Endothelial cell of umbilical vein (primary cell): ENCODE results near the gene KL. TPM values are rescaled to one million over a fixed set of nuclear protein-coding genes. Genes with fewer than 3 reads are reported as not detected.

Experiments used
- BruUV-seq: library from RNA; stranded (reverse); fragments of 400-500 nt; replicated peaks from 2 replicates; lab custom pipeline; 2021; lab: Mats Ljungman, UMichigan
- CTCF ChIA-PET: fragments of 300-600, 350-600 bp; sonication (Branson Sonifier 250); formaldehyde crosslinking; loops from one replicate; lab custom pipeline; 2021; ENCODE audit warnings: antibody characterized with exemption, inconsistent platforms; lab: Charles Lee
- POLR2A ChIA-PET: fragments of 300-600, 350-600 bp; sonication (Branson Sonifier 250); formaldehyde crosslinking; loops from one replicate; lab custom pipeline; 2021; ENCODE audit warnings: antibody characterized with exemption, inconsistent platforms; lab: Charles Lee
- DNase-seq: peaks from one replicate; pipeline ENCODE4 v3.0.0-alpha.2; 2011; ENCODE audit warnings: low read depth, low spot score
- FAIRE-seq: peaks from 2 replicates; lab custom pipeline; 2011; peaks lifted over from hg19 to GRCh38; lab: Jason Lieb, UNC
- H2AFZ ChIP-seq: 2 replicates; pipeline ENCODE4 v1.6.0; 2012; ENCODE audit warnings: low read depth, low read length, control low read depth, inconsistent platforms
- H3K27ac ChIP-seq: 2 replicates; pipeline ENCODE4 v1.5.1; 2011; ENCODE audit warnings: low read depth, mild to moderate bottlenecking, control low read depth, low read length, moderate library complexity; ENCODE audit not compliant: insufficient read depth
- H3K27me3 ChIP-seq, 2 experiments: 2 replicates each; pipeline versions ENCODE4 v1.6.0 to v1.6.1; 2011; ENCODE audit warnings: low read length in 2 of 2, mixed read lengths in 1 of 2; ENCODE audit not compliant: control insufficient read depth in 2 of 2, insufficient read depth in 2 of 2
- H3K36me3 ChIP-seq, 2 experiments: 2 replicates in 1 of 2; 3 replicates in 1 of 2; pipeline ENCODE4 v1.5.1; 2011; ENCODE audit warnings: low read length in 2 of 2, mild to moderate bottlenecking in 1 of 2, moderate library complexity in 1 of 2; ENCODE audit not compliant: control insufficient read depth in 2 of 2, insufficient read depth in 2 of 2; ENCODE audit errors: extremely low read depth in 1 of 2
- H3K4me1 ChIP-seq: 3 replicates; pipeline ENCODE4 v1.5.1; 2011; ENCODE audit warnings: mild to moderate bottlenecking, low read length; ENCODE audit not compliant: control insufficient read depth, insufficient read depth; ENCODE audit errors: extremely low read depth
- H3K4me2 ChIP-seq: 2 replicates; pipeline ENCODE4 v1.6.1; 2011; ENCODE audit warnings: low read length, control low read depth, mixed read lengths; ENCODE audit not compliant: insufficient read depth
- H3K4me3 ChIP-seq, 3 experiments: fragments of 200-600 bp in 1 of 3; sonication (generic), shearing (Covaris generic) in 1 of 3; replicated peaks in 1 of 3; 2 replicates each; pipeline ENCODE4 v1.5.1; 2011 to 2016; ENCODE audit warnings: control low read depth in 3 of 3, low read length in 3 of 3, mild to moderate bottlenecking in 2 of 3, inconsistent platforms in 1 of 3, low read depth in 1 of 3, moderate library complexity in 1 of 3; ENCODE audit not compliant: insufficient read depth in 1 of 3
- H3K79me2 ChIP-seq: 2 replicates; pipeline ENCODE4 v1.6.0; 2012; ENCODE audit warnings: low read length, inconsistent platforms; ENCODE audit not compliant: control insufficient read depth, insufficient read depth
- H3K9ac ChIP-seq: replicated peaks from 2 replicates; pipeline ENCODE3; 2011; ENCODE audit warnings: low read length, control low read depth; ENCODE audit not compliant: insufficient read depth; ENCODE audit errors: extremely low read depth
- H3K9me1 ChIP-seq: replicated peaks from 3 replicates; pipeline ENCODE4 v1.6.0; 2011; ENCODE audit warnings: mild to moderate bottlenecking, low read length; ENCODE audit not compliant: control insufficient read depth, insufficient read depth; ENCODE audit errors: extremely low read depth
- H3K9me3 ChIP-seq: replicated peaks from 2 replicates; pipeline ENCODE4 v1.5.1; 2012; ENCODE audit warnings: low read length, inconsistent platforms; ENCODE audit not compliant: control insufficient read depth, insufficient read depth
- H4K20me1 ChIP-seq: replicated peaks from 2 replicates; pipeline ENCODE3; 2011; ENCODE audit warnings: mild to moderate bottlenecking, low read length; ENCODE audit not compliant: control insufficient read depth, insufficient read depth; ENCODE audit errors: extremely low read depth
- FOS ChIP-seq: IDR thresholded peaks from 2 replicates; pipeline ENCODE4 v1.6.1; 2011; ENCODE audit warnings: mild to moderate bottlenecking, low read length, moderate library complexity, borderline replicate concordance; ENCODE audit not compliant: insufficient read depth
- GATA2 ChIP-seq: IDR thresholded peaks from 2 replicates; pipeline ENCODE4 v1.7.0; 2011; ENCODE audit warnings: low read depth, mild to moderate bottlenecking, moderate library complexity, mixed read lengths, low read length; ENCODE audit not compliant: insufficient read length, insufficient read depth
- JUN ChIP-seq: IDR thresholded peaks from 2 replicates; pipeline ENCODE4 v1.6.1; 2011; ENCODE audit warnings: borderline replicate concordance, low read depth; ENCODE audit not compliant: insufficient read length, insufficient read depth
- MAX ChIP-seq: IDR thresholded peaks from 2 replicates; pipeline ENCODE4 v1.6.1; 2011; ENCODE audit not compliant: insufficient read depth, insufficient read length
- MYC ChIP-seq: IDR thresholded peaks from one replicate; pipeline ENCODE4 v1.6.1; 2011; ENCODE audit warnings: mild to moderate bottlenecking, low read depth, low read length
- POLR2A ChIP-seq: IDR thresholded peaks from 2 replicates; pipeline ENCODE4 v1.6.1; 2012; ENCODE audit warnings: low read depth, mild to moderate bottlenecking, control low read depth, low read length
- POLR2AphosphoS5 ChIP-seq: IDR thresholded peaks from 2 replicates; pipeline ENCODE4 v1.6.1; 2012; ENCODE audit warnings: low read depth, mild to moderate bottlenecking, control low read depth, low read length, moderate library complexity; ENCODE audit not compliant: insufficient read depth
- dilution Hi-C: fragments of 300-500 bp; cut with MboI; formaldehyde crosslinking; loops from one replicate; pipeline ENCODE4 v1.15.0; 2019; ENCODE audit warnings: low sequenced_read_pairs; ENCODE audit not compliant: extremely low pct_ligation_motif_present
- intact Hi-C: fragments of 100-400 bp; cut with micrococcal nuclease; formaldehyde crosslinking; loops from one replicate; pipeline ENCODE4 v1.10.0; 2022
- polyA plus RNA-seq, 4 experiments: library from polyadenylated mRNA; depleted of rRNA in 3 of 4; stranded (reverse) in 3 of 4; unstranded in 1 of 4; fragments of >200 nt; gene quantifications; 2 replicates each; pipeline versions ENCODE4 v1.2.1 to v1.2.3, GENCODE V29; 2011 to 2012; ENCODE audit warnings: missing spikeins in 1 of 4
- total RNA-seq: library from RNA; stranded (reverse); gene quantifications from 2 replicates; pipeline ENCODE4 v1.2.3, GENCODE V29; 2021
- TF ChIP-seq, protein P1 (sequence below), 2 donors: IDR thresholded peaks; 1 replicate in 1 of 2; 2 replicates in 1 of 2; pipeline ENCODE4 v1.5.1; 2011; ENCODE audit warnings: low read length in 2 of 2, mild to moderate bottlenecking in 2 of 2, moderate library complexity in 2 of 2, control low read depth in 1 of 2, inconsistent platforms in 1 of 2, low read depth in 1 of 2; ENCODE audit not compliant: insufficient read depth in 1 of 2; ENCODE audit errors: extremely low read depth in 1 of 2

Gene KL
- total and polyA plus RNA-seq, 2 donors (not counting 3 experiments of a cell fraction or from before 2014, with no cell fraction given) = 0.01 to 0.07 TPM

DNA sequence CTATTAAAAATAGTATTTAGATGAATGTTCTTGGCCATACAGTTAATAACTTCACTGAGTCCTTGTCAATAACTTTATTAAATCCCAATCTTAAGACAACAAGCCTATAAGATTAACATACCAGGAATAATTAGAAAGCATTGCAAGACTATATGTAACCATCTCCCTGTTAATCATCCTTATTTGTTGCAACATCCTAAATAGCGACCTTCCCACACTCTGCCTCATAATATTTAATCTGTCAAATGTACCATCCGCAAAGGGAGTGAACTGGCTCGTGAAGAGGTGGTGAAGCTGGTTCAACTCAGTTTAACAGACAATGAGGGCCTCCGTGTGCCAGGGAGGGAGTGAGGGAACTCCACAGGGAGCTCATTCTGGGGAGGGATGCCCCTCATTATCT, 33.9 kb downstream of the KL start:
- DNase-seq = no peak
- no peaks in the 10 kb centered on the region for H3K79me2 ChIP-seq
- H3K9ac ChIP-seq = no peak overlapping the region
- no peak overlapping the region for H3K4me3 ChIP-seq
- no peaks in the 10 kb centered on the region for H3K9me3 ChIP-seq
- no peaks in the 10 kb centered on the region for H4K20me1 ChIP-seq
- no TSS peak for BruUV-seq
- FAIRE-seq = no peak
- CTCF ChIA-PET = no interaction called here
- no peaks in the 10 kb centered on the region for H3K36me3 ChIP-seq
- intact Hi-C loops (no loop called here), dilution Hi-C loops (no loop called here)
- TF ChIP-seq GATA2 = no peak
- no peak for TF ChIP-seq POLR2A
- no peak for TF ChIP-seq POLR2AphosphoS5
- TF ChIP-seq JUN = no peak
- no peak overlapping the region for H3K27ac ChIP-seq
- H3K27me3 ChIP-seq = peaks cover 3 to 13% of the 10 kb centered on the region in 2 experiments
- no peaks in the 10 kb centered on the region for H3K4me1 ChIP-seq
- H2AFZ ChIP-seq = no peak overlapping the region
- POLR2A ChIA-PET = no interaction called here
- no peaks in the 10 kb centered on the region for H3K9me1 ChIP-seq
- H3K4me2 ChIP-seq = no peak overlapping the region

- dilution Hi-C loops (no loop called here), intact Hi-C loops (no loop called here)
- no peak for FAIRE-seq
- ChIA-PET POLR2A (no interaction called here), CTCF (no interaction called here)
- Histone ChIP-seq H3K4me2 (no peak overlapping the region), H3K27me3 (peaks cover 3 to 13% of the 10 kb centered on the region in 2 experiments), H3K4me1 (no peaks in the 10 kb centered on the region), H3K4me3 (no peak overlapping the region), H3K9ac (no peak overlapping the region), H2AFZ (no peak overlapping the region), H3K36me3 (no peaks in the 10 kb centered on the region), H3K9me1 (no peaks in the 10 kb centered on the region), H3K9me3 (no peaks in the 10 kb centered on the region), H3K27ac (no peak overlapping the region), H3K79me2 (no peaks in the 10 kb centered on the region), H4K20me1 (no peaks in the 10 kb centered on the region)
- BruUV-seq = no TSS peak
- no peak for TF ChIP-seq JUN
- no peak for TF ChIP-seq MAX
- TF ChIP-seq, protein P1, sequence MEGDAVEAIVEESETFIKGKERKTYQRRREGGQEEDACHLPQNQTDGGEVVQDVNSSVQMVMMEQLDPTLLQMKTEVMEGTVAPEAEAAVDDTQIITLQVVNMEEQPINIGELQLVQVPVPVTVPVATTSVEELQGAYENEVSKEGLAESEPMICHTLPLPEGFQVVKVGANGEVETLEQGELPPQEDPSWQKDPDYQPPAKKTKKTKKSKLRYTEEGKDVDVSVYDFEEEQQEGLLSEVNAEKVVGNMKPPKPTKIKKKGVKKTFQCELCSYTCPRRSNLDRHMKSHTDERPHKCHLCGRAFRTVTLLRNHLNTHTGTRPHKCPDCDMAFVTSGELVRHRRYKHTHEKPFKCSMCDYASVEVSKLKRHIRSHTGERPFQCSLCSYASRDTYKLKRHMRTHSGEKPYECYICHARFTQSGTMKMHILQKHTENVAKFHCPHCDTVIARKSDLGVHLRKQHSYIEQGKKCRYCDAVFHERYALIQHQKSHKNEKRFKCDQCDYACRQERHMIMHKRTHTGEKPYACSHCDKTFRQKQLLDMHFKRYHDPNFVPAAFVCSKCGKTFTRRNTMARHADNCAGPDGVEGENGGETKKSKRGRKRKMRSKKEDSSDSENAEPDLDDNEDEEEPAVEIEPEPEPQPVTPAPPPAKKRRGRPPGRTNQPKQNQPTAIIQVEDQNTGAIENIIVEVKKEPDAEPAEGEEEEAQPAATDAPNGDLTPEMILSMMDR (IDR thresholded peaks at IDR 0.05; ENCODE audit: extremely low read depth in 1 of 2, insufficient read depth in 1 of 2, low read depth in 1 of 2, low read length in 2 of 2) = no peak
- TF ChIP-seq FOS = no peak
- TF ChIP-seq MYC = no peak
- DNase-seq = no peak
These were observed 35.4 kb downstream of the KL start for GRCh38 chr13:33051632-33052031.
